GM12878 (cell line): ENCODE results near the gene EIF4E2.

Experiments
- EGR1 ChIP-seq, 2 experiments: IDR thresholded peaks; 1 replicate in 1 of 2; 2 replicates in 1 of 2; pipeline ENCODE4 v1.6.1; 2011 to 2012; ENCODE audit warnings: low read depth in 2 of 2, low read length in 2 of 2, borderline replicate concordance in 1 of 2, mild to moderate bottlenecking in 1 of 2, moderate library complexity in 1 of 2
- EP300 ChIP-seq, 2 experiments: fragments of 150-350 bp in 1 of 2; IDR thresholded peaks; 2 replicates each; pipeline ENCODE4 v1.6.1; 2011 to 2012; ENCODE audit warnings: low read depth in 2 of 2, low read length in 2 of 2, borderline replicate concordance in 1 of 2, improper control_type of control experiment in 1 of 2, inconsistent platforms in 1 of 2; ENCODE audit not compliant: control insufficient read depth in 1 of 2
- PAX5 ChIP-seq: IDR thresholded peaks from 2 replicates; pipeline ENCODE4 v1.6.1; 2011; ENCODE audit warnings: low read depth, low read length, borderline replicate concordance
- POLR2A ChIP-seq: IDR thresholded peaks from 2 replicates; pipeline ENCODE4 v1.6.1; 2011; ENCODE audit warnings: low read depth, mild to moderate bottlenecking, low read length
- SIN3A ChIP-seq: IDR thresholded peaks from 2 replicates; pipeline ENCODE4 v1.6.1; 2012; ENCODE audit warnings: low read depth, low read length, improper control_type of control experiment
- TF ChIP-seq, protein P1 (sequence below): IDR thresholded peaks from 2 replicates; pipeline ENCODE4 v1.6.1; 2012; ENCODE audit warnings: low read depth, low read length, improper control_type of control experiment
- TF ChIP-seq, protein P2 (sequence below): IDR thresholded peaks from 2 replicates; pipeline ENCODE4 v1.6.1; 2011; ENCODE audit warnings: low read depth, mild to moderate bottlenecking, low read length, moderate library complexity, borderline replicate concordance; ENCODE audit errors: extremely low read depth
- TF ChIP-seq, protein P3 (sequence below), 3 experiments: IDR thresholded peaks in 2 of 3; conservative IDR thresholded peaks in 1 of 3; 2 replicates each; pipeline ENCODE4 v1.5.1; 2011; ENCODE audit warnings: low read depth in 3 of 3, low read length in 3 of 3, mild to moderate bottlenecking in 3 of 3, control low read depth in 2 of 3, moderate library complexity in 2 of 3, inconsistent platforms in 1 of 3, mixed read lengths in 1 of 3; ENCODE audit not compliant: control insufficient read depth in 2 of 3, insufficient read depth in 1 of 3; ENCODE audit errors: extremely low read depth in 1 of 3

GRCh38 chr2:232545511-232546375, 4.7 kb upstream of the EIF4E2 start:
- TF ChIP-seq, protein P1, sequence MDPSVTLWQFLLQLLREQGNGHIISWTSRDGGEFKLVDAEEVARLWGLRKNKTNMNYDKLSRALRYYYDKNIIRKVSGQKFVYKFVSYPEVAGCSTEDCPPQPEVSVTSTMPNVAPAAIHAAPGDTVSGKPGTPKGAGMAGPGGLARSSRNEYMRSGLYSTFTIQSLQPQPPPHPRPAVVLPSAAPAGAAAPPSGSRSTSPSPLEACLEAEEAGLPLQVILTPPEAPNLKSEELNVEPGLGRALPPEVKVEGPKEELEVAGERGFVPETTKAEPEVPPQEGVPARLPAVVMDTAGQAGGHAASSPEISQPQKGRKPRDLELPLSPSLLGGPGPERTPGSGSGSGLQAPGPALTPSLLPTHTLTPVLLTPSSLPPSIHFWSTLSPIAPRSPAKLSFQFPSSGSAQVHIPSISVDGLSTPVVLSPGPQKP = no peak
- TF ChIP-seq, protein P2, sequence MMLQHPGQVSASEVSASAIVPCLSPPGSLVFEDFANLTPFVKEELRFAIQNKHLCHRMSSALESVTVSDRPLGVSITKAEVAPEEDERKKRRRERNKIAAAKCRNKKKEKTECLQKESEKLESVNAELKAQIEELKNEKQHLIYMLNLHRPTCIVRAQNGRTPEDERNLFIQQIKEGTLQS = no peak
- TF ChIP-seq PAX5 = no peak
- no peak for TF ChIP-seq EGR1 (IDR thresholded peaks at IDR 0.05; ENCODE audit: borderline replicate concordance in 1 of 2, low read depth in 2 of 2, low read length in 2 of 2)
- TF ChIP-seq, protein P3, sequence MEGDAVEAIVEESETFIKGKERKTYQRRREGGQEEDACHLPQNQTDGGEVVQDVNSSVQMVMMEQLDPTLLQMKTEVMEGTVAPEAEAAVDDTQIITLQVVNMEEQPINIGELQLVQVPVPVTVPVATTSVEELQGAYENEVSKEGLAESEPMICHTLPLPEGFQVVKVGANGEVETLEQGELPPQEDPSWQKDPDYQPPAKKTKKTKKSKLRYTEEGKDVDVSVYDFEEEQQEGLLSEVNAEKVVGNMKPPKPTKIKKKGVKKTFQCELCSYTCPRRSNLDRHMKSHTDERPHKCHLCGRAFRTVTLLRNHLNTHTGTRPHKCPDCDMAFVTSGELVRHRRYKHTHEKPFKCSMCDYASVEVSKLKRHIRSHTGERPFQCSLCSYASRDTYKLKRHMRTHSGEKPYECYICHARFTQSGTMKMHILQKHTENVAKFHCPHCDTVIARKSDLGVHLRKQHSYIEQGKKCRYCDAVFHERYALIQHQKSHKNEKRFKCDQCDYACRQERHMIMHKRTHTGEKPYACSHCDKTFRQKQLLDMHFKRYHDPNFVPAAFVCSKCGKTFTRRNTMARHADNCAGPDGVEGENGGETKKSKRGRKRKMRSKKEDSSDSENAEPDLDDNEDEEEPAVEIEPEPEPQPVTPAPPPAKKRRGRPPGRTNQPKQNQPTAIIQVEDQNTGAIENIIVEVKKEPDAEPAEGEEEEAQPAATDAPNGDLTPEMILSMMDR (IDR thresholded peaks at IDR 0.05 in 2 of 3, conservative IDR thresholded peaks at IDR 0.05 in 1 of 3; ENCODE audit: control insufficient read depth in 2 of 3, extremely low read depth in 1 of 3, insufficient read depth in 1 of 3, low read depth in 3 of 3, low read length in 3 of 3) = no peak
- TF ChIP-seq POLR2A = no peak
- TF ChIP-seq SIN3A = no peak
- TF ChIP-seq EP300 (IDR thresholded peaks at IDR 0.05; ENCODE audit: borderline replicate concordance in 1 of 2, control insufficient read depth in 1 of 2, low read depth in 2 of 2, low read length in 2 of 2) = no peak
